Activated CD4-positive, alpha-beta T cell treated with anti-CD3 and anti-CD28 coated beads for 4 hours (primary cell): Measurements from ENCODE around the gene APH1B.
"Not testable (repeated sequence)": the region's sequence is repeated elsewhere in the genome, so short reads cannot be mapped to it uniquely, and the experiment has no call there.

Experiments used
- DNase-seq, 2 donors: peaks; one replicate each; pipeline ENCODE4 v3.0.0-alpha.2; 2020

APH1B gene

GRCh38 chr15:63301088-63301487 is 23.7 kb downstream of the APH1B start:
- DNase-seq, result no peak

DNA sequence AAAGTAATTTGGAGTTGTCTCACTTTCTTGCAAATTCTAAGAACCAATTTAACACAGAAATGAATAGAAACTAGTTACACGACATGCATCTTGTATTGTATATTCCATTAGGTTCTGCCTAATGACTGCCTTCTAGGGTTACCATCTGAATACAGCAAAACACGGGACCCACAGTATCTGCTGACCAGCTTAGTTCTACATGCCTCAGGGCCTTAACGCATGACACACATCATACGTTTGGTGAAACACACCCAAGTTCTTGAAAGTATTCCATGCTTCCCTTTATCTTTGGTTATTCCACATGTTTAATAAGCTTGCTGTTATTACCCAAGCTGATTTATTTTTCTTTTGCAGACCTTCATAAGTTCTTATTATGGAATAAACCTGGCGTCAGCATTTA is 27.9 kb downstream of the APH1B start:
- DNase-seq, result no peak

DNA sequence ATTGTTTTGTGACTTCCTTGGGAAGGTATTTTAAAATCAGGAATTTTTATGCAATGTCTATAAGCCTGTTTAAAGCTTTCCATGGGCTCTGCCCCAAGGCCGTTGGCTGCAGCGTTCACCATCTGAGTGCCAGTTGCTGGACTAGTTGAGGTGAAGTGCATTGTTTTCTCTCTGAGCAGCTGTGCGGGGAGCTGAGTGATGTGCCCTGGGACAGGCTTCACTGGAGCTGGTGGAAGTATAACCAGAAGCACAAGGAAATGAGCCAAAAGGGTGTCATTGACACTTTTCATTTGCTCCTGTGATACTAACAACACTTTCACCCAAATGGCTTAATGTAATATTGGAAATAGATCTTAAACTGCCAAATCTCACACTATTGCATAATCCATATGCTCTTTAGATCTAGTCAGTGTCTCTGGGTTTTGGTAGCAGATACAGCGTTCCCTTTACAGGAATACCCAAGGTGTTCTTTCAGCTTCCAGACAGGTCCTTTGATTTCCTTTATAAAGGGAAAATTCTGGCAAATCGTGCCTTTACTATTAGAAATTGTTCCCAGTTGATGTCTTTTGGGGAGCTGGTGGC is 29.2 kb downstream of the APH1B start:
- DNase-seq, result no peak

GRCh38 chr15:63308491-63308890 is 31.1 kb downstream of the APH1B start:
- DNase-seq, result no peak

GRCh38 chr15:63308947-63309346 is 31.5 kb downstream of the APH1B start:
- DNase-seq, result no peak

DNA sequence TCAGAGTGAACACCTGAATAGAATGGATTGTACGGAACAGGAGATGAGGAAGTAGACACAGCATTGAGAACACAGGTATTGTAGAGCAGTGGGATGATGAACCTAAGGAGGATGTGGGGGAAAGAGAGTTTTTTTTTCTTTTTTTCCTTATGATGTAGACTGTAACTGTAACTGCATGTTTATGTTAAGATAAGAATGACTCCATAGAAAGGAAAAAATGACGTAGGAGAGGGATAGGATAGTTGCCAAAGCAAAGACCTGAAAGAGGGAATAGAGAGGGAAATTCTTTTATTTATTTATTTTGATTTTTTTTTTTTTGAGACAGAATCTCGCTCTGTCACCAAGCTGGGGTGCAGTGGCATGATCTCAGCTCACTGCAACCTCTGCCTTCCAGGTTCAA is 33.2 kb downstream of the APH1B start:
- DNase-seq, result no peak

GRCh38 chr15:63312286-63312685 is 34.9 kb downstream of the APH1B start:
- DNase-seq, result no peak

DNA sequence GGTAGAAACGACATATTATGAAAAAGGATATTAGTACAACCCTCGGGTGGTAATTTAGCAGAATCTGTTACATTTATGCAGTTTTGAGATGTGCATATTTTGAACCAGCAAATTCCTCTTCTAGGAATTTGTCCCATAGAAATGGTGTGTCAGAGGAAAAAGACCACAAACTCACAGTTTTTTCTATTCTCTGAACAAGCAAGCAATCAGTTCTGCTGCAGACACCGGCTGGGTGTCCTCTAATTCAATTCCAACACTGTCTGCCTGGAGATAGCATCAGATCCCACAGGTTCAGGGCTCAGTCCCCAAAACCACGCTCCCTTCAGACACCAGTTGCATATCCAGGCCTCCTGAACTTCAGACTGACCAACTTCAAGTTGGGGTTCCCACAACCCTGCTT is 36.4 kb downstream of the APH1B start:
- DNase-seq, result no peak

DNA sequence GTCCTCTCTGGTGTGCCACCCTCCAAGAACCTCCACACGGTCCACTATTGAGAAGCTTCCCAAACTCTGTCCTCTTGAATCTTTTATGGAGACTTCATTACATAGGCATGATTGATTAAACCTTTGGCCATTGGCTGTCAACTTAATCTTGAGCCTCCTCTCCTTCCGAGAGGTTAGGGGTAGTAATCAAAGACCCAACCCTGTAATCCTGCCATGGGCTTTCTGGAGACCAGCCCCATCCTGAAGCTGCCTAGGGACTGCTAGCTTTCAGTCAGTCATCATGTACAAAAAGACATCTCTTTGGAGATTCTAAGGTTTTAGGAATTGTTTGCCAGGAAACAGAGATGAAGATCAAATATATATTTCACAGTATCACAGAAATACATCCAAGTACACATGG is 37.0 kb downstream of the APH1B start:
- no peak for DNase-seq

GRCh38 chr15:63318344-63318743 is 40.9 kb downstream of the APH1B start:
- DNase-seq, result no peak

DNA sequence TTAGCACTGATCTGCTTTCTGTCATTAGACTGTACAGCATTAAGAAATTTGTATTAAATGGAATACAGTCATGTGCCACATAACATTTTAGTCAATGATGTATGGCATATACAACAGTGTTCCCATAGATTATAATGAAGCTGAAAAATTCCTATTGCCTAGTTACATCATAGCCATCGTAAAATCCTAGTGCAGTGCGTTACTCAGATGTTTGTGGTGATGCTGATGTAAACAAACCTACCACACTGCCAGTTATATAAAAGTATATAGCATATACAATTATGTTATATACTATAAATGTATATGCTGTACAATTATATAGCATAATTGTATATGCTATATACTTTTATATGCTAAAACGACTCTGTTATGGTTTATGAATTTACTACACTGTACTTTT is 41.7 kb downstream of the APH1B start:
- DNase-seq, result no peak

- DNase-seq, result not testable (repeated sequence)
These were observed 43.0 kb downstream of the APH1B start for GRCh38 chr15:63320446-63320845.

- not testable (repeated sequence) for DNase-seq
These were observed 43.6 kb downstream of the APH1B start for GRCh38 chr15:63320981-63321380.

- DNase-seq, result no peak
These were observed 44.1 kb downstream of the APH1B start for GRCh38 chr15:63321462-63321861.

- DNase-seq, result no peak
These were observed 45.1 kb downstream of the APH1B start for GRCh38 chr15:63322541-63322940.

DNA sequence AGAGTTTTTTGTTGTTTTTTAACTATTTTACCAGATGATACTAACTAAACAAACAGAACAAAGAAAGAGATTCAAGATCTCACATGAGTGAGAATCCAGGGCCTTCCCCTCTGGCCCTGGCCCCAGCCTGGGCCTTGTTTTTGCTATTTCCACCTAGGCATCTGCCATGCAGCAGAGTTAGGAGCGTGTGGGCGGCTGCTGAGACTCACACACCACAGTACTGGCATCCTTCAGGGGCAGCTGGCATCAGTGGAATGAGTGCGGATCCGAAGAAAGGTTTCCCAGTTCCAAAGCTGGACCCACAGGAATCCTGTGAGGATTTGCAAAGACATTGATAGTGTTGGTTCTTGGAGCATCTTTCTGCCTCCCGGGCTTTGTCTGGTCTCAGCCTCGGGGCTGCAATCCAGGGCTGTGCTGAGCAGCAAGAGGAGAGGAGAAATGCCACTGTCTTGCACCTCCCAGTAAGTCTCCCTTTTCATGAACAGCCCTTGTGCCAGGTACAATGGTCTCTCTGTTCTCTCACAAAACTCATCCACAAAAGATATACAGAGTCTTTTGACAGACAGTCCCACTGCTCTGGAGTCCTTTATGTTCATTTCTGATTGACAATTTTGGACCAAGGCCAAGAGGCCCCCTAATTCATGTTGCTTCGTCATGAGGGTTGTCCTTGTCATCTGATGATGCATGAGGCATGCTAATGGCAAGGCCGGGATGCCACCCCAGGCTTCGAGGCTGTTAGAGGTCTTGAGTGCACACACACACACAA is 46.6 kb downstream of the APH1B start:
- DNase-seq, result no peak

- no peak for DNase-seq
These were observed 47.4 kb downstream of the APH1B start for GRCh38 chr15:63324770-63325169.

DNA sequence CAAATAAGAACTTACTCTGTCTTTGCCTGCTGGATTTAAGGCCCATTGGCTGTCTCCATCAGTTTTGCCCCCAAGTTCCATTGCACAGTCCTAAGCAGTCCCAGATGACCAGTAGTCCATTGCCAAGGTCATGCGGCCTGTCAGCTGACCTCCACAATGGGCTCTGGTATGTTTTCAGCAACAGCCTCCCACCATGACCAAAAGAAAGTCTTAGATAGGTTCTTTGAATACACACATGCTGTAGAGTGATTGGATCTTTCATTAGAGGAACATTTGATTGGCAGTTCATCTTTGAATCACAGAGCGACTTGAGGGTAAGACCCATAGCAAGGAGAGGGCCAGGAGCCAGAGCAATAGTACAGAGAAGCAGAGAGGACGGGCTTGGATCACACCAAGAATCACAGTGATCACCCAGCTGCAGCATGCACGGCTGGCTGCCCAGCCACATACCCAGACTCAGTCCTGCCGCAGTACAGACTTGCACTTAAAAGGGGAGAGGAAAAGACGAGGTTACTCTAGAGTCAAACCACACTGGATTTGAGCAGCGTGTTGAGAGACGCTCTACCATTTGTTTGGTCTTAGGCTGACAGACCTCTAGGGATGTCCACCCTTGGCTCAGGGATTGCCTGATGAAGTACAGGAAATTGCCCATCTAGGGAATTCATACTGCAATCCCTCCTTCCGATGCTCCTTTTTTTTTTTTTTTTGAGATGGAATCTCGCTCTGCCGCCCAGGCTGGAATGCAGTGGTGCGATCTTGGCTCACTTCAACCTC is 50.4 kb downstream of the APH1B start:
- DNase-seq, result no peak

DNA sequence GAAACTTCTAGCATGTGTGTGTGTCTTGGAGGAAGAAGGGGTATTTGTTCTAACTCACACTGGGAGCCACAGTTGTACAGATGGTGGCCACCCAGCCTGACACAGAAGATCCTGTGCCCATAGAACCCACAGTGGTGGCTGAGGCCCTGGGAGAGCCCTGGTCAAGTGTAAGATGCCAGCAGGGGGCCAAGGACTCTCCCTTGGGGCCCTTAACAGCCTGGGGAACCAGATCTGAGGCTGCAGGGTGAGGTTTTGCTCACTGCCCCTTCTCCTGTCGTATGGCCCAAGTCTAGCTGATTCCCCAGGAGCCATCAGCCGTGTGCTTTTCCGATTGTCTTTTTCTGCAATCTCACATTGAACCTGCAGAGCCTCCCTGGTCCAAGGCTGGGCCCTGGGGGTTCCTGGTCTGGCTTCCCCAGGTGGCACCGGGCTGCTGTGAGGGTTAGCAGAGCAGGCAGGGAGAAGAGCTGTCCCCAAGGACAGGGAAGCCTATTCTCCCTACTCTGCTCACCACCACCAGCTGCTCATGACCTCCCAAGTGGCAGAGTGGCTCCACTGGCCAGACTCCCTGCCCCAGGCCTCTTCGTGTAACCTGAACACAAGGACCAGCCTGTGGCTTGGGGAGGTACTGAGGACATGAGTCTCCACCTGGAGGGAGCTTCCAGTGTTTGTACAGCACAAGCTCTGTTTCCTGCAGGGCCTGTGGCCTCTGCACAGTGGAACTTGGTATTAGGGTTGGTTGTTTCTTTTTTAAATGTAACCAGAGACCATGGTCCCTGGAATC is 52.4 kb downstream of the APH1B start:
- DNase-seq, result no peak

DNA sequence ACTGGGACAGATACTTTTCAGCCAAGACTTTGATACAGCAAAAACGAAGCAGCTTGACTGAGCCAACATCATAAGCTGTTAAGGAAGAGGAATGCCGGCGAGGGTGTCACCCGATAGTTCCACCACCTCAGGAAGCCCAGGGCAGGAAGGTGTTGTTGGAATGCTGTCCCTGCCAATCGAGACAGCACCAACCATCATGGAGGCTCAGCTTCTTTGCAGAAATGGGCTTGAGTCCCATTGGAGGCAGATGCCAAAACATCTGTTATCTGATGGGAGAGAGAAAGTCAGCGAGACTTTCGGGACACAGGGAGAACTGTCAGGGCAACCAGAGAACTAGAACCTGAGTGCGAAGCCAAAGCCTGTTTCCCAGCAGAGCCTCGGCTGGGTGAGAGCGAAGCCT is 53.5 kb downstream of the APH1B start:
- DNase-seq, result no peak

DNA sequence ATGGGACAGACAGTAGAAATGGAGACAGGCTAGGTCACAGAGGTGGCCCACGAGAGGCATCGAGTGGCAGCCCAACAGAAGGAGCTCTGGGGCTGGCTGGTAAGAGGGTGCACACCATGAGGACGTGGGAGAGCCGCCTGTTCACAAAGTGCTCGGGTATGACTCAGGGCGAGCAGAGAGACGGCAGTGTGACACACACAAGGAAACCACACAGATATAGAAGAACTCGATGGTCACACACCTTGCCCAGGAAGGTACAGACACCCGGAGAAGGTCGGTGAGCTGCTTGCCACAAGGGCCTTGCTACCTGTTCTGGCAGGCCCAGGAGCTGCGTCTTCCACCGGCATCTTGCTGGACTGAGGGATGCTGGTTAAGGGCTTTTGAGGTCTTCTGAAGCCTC is 54.1 kb downstream of the APH1B start:
- no peak for DNase-seq

- DNase-seq, result no peak
These were observed 55.1 kb downstream of the APH1B start for GRCh38 chr15:63332367-63333124.

DNA sequence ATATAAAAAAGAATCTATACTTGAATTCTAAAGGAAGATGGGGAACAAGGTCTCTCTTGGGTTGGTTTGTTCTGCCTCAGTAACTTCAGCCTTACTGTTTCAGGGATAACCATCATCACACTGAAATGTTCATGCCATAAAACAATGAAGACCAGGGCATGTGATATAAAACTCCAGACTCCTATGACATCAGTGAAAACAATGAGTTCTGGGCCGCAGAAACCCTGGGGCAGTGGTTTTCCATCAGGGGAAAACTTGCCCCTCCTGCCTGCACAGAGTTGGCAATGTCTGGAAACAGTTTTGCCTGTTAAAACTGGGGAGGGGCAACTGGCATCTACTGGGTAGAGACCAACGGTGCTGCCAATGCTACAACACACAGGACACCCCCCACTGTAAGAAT is 57.4 kb downstream of the APH1B start:
- no peak for DNase-seq
